Sigmoid colon (tissue), 3 donors: Measurements from ENCODE around the gene C19orf73.

ENCODE experiments used
- CTCF ChIP-seq, 4 experiments: fragments of 450-650 bp in 3 of 4; fragments of 200-600 bp in 1 of 4; IDR thresholded peaks; one replicate each; pipeline ENCODE4 v1.5.1; 2016 to 2019; ENCODE audit warnings: antibody characterized with exemption in 4 of 4, mild to moderate bottlenecking in 3 of 4, moderate library complexity in 2 of 4
- POLR2A ChIP-seq, 2 donors: fragments of 450-650 bp; IDR thresholded peaks; one replicate each; pipeline ENCODE4 v1.6.1; 2016; ENCODE audit warnings: antibody characterized with exemption in 2 of 2, mild to moderate bottlenecking in 2 of 2, moderate library complexity in 2 of 2

- TF ChIP-seq CTCF (IDR thresholded peaks at IDR 0.05) (no peak), POLR2A (IDR thresholded peaks at IDR 0.05) (no peak)
Measured at GRCh38 chr19:49148044-49148682, 29.2 kb upstream of the C19orf73 start.
